Transverse colon (tissue), 4 donors: ENCODE data around the gene KLHDC8A. TPM values are rescaled to one million over a fixed set of nuclear protein-coding genes. Genes with fewer than 3 reads are reported as not detected.

ENCODE experiments used
- DNase-seq: peaks from one replicate; pipeline ENCODE4 v3.0.0-alpha.2; 2019
- H3K27ac ChIP-seq, 4 donors: fragments of 200-600 bp; sonication (generic); 2 replicates each; pipeline ENCODE4 v1.5.1; 2016 to 2018; ENCODE audit warnings: inconsistent platforms in 4 of 4
- H3K27me3 ChIP-seq: fragments of 200-600 bp; sonication (generic); 2 replicates; pipeline ENCODE4 v1.5.1; 2017; ENCODE audit warnings: inconsistent platforms
- H3K36me3 ChIP-seq, 4 donors: fragments of 200-600 bp; sonication (generic); 2 replicates each; pipeline ENCODE4 v1.5.1; 2017 to 2019; ENCODE audit warnings: inconsistent platforms in 4 of 4
- H3K4me1 ChIP-seq, 4 donors: fragments of 200-600 bp; sonication (generic); 2 replicates each; pipeline ENCODE4 v1.5.1; 2017 to 2020; ENCODE audit warnings: inconsistent platforms in 4 of 4
- H3K4me3 ChIP-seq, 4 donors: fragments of 200-600 bp; sonication (generic); 1 replicate in 1 of 4; 2 replicates in 3 of 4; pipeline versions ENCODE4 v1.5.1 to v1.6.1; 2017 to 2019; ENCODE audit warnings: inconsistent platforms in 4 of 4
- H3K9me3 ChIP-seq, 2 donors: fragments of 200-600 bp; sonication (generic); 2 replicates each; pipeline ENCODE4 v1.5.1; 2017 to 2019; ENCODE audit warnings: inconsistent platforms in 2 of 2
- EP300 ChIP-seq: sonication (generic); formaldehyde crosslinking; IDR thresholded peaks from one replicate; pipeline ENCODE4 v1.6.1; 2017; ENCODE audit warnings: antibody characterized with exemption, low read depth
- POLR2A ChIP-seq: fragments of 450-650 bp; IDR thresholded peaks from one replicate; pipeline ENCODE4 v1.6.1; 2016; ENCODE audit warnings: antibody characterized with exemption, mild to moderate bottlenecking, moderate library complexity
- POLR2AphosphoS5 ChIP-seq, 3 donors: sonication (generic); formaldehyde crosslinking; IDR thresholded peaks; one replicate each; pipeline ENCODE4 v1.6.1; 2016; ENCODE audit warnings: antibody characterized with exemption in 3 of 3
- WGBS, 2 donors: methylation state at CpG; one replicate each; pipeline ENCODE4 v1.1.5; 2018; ENCODE audit warnings: low coverage in 1 of 2; 5-methylcytosine and 5-hydroxymethylcytosine counted together
- in situ Hi-C, 4 donors: fragments of 200-750 bp; cut with MboI; loops; one replicate each; pipeline versions ENCODE4 v1.15.0 to v1.15.1; 2017; ENCODE audit warnings: low sequenced_read_pairs in 3 of 4, low pct_ligation_motif_present in 1 of 4, low pct_unique_long_range_greater_than_20kb in 1 of 4
- intact Hi-C: fragments of 100-400 bp; cut with DNase I; formaldehyde crosslinking; loops from one replicate; pipeline ENCODE4 v1.15.1; 2023; ENCODE audit warnings: low total_unique reads
- total RNA-seq, 4 donors: library from RNA; depleted of rRNA; stranded (reverse); fragments of >200 nt; gene quantifications; one replicate each; pipeline ENCODE4 v1.1.0, GENCODE V29; 2016
- TF ChIP-seq, protein P1 (sequence below), 5 experiments: fragments of 200-600 bp in 3 of 5; fragments of 450-650 bp in 2 of 5; sonication (generic) in 3 of 5; IDR thresholded peaks; 1 replicate in 2 of 5; 2 replicates in 3 of 5; pipeline ENCODE4 v1.5.1; 2016 to 2017; ENCODE audit warnings: antibody characterized with exemption in 5 of 5, inconsistent platforms in 3 of 5, mild to moderate bottlenecking in 2 of 5, moderate library complexity in 1 of 5

Gene KLHDC8A
- total RNA-seq, 4 donors from 2014 or later = 0.32 to 0.41 TPM; not detected in 2

DNA sequence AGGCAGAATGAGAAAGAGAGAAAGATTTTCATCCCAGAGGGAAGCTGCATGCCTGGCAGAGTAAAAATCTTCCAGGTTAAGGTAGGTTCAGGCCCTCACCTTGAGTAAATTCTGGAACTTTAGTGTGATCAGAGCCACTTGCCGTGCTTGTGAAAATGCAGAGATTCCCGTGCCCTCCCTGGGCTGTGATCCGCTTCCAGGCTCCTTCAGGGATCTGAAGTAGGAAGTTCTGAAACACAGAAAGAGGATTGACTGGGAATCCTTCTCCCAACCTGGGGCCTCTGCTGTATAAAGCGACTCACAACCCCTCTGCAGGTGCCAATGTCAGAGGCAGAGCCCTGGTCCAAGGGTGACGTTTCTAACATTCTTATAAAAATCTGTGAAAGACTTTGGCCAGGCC, 61.8 kb downstream of the KLHDC8A start:
- intact Hi-C loops (no loop called here), in situ Hi-C loops (no loop called here)
- H3K4me1 ChIP-seq = peaks cover 0 to 27% (median 9%) of the 10 kb centered on the region in 4 donors
- WGBS, 2 donors = 90% methylated on average over 5 of the region's 5 CpGs; no CpG with 5 or more reads in 1 of the 2 donors
- no peaks in the 10 kb centered on the region for H3K27me3 ChIP-seq
- no peak overlapping the region for H3K4me3 ChIP-seq
- peak overlapping the region; percentile 24 to 63 (median 38) for H3K27ac ChIP-seq
- H3K36me3 ChIP-seq = no peaks in the 10 kb centered on the region
- TF ChIP-seq POLR2AphosphoS5 (IDR thresholded peaks at IDR 0.05) (no peak), POLR2A (no peak), EP300 (no peak)
- TF ChIP-seq, protein P1, sequence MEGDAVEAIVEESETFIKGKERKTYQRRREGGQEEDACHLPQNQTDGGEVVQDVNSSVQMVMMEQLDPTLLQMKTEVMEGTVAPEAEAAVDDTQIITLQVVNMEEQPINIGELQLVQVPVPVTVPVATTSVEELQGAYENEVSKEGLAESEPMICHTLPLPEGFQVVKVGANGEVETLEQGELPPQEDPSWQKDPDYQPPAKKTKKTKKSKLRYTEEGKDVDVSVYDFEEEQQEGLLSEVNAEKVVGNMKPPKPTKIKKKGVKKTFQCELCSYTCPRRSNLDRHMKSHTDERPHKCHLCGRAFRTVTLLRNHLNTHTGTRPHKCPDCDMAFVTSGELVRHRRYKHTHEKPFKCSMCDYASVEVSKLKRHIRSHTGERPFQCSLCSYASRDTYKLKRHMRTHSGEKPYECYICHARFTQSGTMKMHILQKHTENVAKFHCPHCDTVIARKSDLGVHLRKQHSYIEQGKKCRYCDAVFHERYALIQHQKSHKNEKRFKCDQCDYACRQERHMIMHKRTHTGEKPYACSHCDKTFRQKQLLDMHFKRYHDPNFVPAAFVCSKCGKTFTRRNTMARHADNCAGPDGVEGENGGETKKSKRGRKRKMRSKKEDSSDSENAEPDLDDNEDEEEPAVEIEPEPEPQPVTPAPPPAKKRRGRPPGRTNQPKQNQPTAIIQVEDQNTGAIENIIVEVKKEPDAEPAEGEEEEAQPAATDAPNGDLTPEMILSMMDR (IDR thresholded peaks at IDR 0.05) = no peak
- DNase-seq = no peak
- H3K9me3 ChIP-seq = no peaks in the 10 kb centered on the region

DNA sequence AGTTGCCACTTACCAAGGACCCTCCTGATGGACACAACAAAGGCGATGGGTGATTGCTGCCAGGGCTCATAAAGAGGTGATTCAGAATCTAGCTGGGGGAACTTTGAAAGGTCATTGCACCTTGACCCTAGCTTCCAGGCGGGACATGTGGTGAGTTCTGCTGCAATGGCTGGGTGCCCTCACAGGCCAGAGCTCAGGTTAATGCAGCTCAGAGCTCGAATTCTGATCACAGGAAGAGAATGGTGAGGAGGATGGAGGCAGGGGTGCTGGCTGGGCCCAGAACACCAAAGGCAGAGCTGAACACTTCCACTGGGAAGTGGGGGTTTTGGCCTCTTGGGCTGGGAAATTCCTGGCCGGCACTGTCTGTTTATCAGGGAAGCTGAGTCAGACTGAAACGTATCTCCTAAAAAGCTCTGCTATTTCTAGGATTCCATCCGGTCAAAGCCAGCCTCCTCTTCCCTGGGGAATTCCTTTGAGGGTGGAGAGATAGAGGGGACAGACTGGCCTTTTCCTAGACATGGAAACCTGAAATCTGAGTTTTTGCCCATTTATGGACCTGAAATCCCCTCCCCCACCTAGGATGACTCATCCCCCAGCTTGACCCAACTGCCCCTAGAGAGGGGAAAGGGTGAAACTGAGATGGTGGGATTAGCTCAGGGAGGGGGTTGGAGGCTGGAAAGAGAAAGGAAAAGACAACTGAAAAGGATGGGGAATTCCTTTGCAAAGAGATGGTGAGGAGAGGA, 62.4 kb downstream of the KLHDC8A start:
- no peaks in the 10 kb centered on the region for H3K27me3 ChIP-seq
- 63% methylated on average over 6 of the region's 6 CpGs; no CpG with 5 or more reads in 1 of the 2 donors for WGBS, 2 donors
- H3K4me3 ChIP-seq = no peak overlapping the region
- no peak for DNase-seq
- intact Hi-C loops = no loop called here
- no peaks in the 10 kb centered on the region for H3K9me3 ChIP-seq
- TF ChIP-seq POLR2AphosphoS5 (IDR thresholded peaks at IDR 0.05) = no peak
- TF ChIP-seq, protein P1 (IDR thresholded peaks at IDR 0.05) = no peak
- no peak for TF ChIP-seq EP300
- TF ChIP-seq POLR2A = no peak
- in situ Hi-C loops = no loop called here
- H3K36me3 ChIP-seq = no peaks in the 10 kb centered on the region
- H3K27ac ChIP-seq = peak overlapping the region; percentile 24 to 63 (median 40)
- peaks cover 0 to 27% (median 9%) of the 10 kb centered on the region in 4 donors for H3K4me1 ChIP-seq

DNA sequence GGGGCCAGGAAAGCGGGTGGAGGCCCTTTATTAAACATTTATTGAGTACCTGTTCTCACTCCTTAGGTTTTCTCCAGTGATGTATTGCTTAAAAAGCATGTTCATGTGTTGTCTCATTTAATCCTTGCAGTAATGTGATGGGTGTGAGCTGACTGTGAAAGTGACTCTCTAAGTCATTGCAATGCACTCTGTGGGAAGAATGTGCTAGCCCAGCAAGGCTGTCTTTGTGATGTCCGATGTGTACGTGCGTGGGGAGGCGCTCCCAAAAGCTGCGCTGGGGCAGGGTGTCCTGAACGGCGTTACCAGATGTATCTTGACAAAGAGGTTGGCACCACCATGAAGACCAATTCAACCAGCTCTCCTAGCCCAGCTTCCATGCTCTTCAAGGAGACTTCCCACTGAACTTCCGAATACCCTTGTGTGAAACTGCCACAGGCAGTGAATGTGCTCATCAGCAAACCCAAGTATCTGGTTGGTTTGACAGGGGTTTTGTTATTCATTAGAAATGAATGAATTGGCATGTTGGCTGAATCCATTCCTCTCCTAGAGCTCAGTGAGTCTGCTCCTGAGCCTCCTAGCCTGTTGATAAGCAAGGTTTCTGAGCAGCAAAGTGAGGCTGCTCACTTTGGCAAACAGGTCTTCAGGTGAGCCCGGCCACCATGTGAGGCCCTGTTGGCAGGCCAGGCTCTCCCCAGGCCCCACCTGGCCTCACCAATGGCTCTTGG, 63.2 kb downstream of the KLHDC8A start:
- Histone ChIP-seq H3K9me3 (no peaks in the 10 kb centered on the region), H3K27ac (peak overlapping the region; percentile 24 to 63 (median 40)), H3K36me3 (no peaks in the 10 kb centered on the region), H3K4me1 (peaks cover 0 to 29% (median 9%) of the 10 kb centered on the region in 4 donors), H3K27me3 (no peaks in the 10 kb centered on the region), H3K4me3 (no peak overlapping the region)
- in situ Hi-C loops = no loop called here
- no peak for DNase-seq
- WGBS, 2 donors = 80 to 96% methylated on average over 1 to 10 of the region's 10 CpGs
- intact Hi-C loops = no loop called here
- TF ChIP-seq POLR2AphosphoS5 (IDR thresholded peaks at IDR 0.05) (no peak), EP300 (no peak), POLR2A (no peak)
- TF ChIP-seq, protein P1 (IDR thresholded peaks at IDR 0.05) = no peak

DNA sequence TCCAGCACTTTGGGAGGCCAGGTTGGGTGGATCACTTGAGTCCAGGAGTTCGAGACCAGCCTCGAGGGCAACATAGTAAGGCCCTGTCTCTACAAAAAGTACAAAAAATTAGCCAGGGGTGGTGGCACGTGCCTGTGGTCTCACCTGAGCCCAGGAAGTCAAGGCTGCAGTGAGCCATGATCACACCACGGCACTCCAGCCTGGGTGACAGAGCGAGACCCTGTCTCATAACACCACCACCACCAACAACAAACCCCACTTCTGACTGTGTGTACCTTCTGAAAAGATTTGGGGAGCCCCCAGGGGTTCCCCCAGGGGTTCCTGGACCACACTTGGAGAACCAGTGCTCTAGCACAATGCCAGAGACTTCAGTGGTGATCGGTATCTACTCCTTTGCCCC, 65.1 kb downstream of the KLHDC8A start:
- H3K27me3 ChIP-seq = no peaks in the 10 kb centered on the region
- no peak for DNase-seq
- intact Hi-C loops (no loop called here), in situ Hi-C loops (no loop called here)
- no peak for TF ChIP-seq EP300
- no peaks in the 10 kb centered on the region for H3K9me3 ChIP-seq
- no peak overlapping the region for H3K4me3 ChIP-seq
- H3K4me1 ChIP-seq = peaks cover 4 to 45% (median 11%) of the 10 kb centered on the region in 4 donors
- H3K36me3 ChIP-seq = no peaks in the 10 kb centered on the region
- no peak overlapping the region for H3K27ac ChIP-seq
- WGBS, 2 donors = 91% methylated on average over 6 of the region's 6 CpGs; no CpG with 5 or more reads in 1 of the 2 donors
